Measurements from ENCODE around the gene CDCA7.
"Not testable (repeated sequence)": the region's sequence is repeated elsewhere in the genome, so short reads cannot be mapped to it uniquely, and the experiment has no call there.

The CDCA7 gene

GRCh38 chr2:173402405-173402974, 47.8 kb downstream of the CDCA7 start:
- peak; percentile 52 to 68 for DNase-seq (ENCODE audit: low read depth in 2 of 2)

GRCh38 chr2:173404841-173405750, 50.4 kb downstream of the CDCA7 start:
- DNase-seq (ENCODE audit: low read depth in 2 of 2), result no peak

- DNase-seq (ENCODE audit: low read depth in 2 of 2), result no peak
Observed at GRCh38 chr2:173407176-173407575, 52.5 kb downstream of the CDCA7 start.

- DNase-seq (ENCODE audit: low read depth in 2 of 2), result no peak
Observed at GRCh38 chr2:173407646-173408045, 53.0 kb downstream of the CDCA7 start.

- no peak for DNase-seq (ENCODE audit: low read depth in 2 of 2)
Observed at GRCh38 chr2:173410579-173410978, 55.9 kb downstream of the CDCA7 start.

DNA sequence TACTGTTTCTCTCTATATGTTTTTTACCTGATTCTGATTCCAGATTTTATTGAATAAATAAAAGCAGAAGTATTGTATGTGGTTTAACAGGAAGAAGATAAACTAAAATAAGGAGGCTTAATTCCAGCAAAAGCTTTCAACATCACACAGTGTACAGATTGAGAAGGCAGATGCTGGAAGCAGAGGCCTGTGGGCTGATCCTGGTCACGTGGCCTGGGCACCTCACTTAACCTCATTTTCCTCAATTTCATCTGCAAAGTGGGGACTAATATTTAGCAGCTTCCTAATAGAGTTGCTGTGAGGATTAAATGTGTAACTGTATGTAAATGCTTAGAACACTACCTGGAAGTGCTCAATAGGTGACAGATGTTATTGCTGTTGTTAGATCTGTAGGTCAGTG, 58.0 kb downstream of the CDCA7 start:
- no peak for DNase-seq (ENCODE audit: low read depth in 2 of 2)

DNA sequence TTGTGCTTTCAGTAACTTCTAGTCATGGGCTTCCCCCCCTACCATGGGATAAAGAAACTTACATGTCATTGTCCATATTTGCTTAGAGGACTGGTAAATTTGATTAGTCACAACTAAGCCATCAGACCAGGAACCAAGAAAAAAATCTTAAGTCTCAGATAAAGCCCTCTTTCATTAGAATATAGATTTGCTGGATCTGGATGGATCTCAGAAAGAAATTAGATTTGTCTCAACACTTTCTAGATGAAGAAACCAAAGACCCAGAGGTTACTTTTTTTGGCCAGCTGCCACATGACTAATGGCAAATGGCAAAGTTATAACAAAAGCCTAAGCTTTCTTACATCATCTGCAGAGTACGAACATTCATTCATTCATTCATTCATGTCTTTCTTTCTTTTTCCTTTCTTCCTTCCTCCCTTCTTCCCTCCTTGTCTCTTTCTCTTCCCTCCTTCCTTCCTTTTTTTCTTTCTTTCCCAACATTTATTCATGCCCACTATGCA, 60.2 kb downstream of the CDCA7 start:
- no peak for DNase-seq (ENCODE audit: low read depth in 2 of 2)

DNA sequence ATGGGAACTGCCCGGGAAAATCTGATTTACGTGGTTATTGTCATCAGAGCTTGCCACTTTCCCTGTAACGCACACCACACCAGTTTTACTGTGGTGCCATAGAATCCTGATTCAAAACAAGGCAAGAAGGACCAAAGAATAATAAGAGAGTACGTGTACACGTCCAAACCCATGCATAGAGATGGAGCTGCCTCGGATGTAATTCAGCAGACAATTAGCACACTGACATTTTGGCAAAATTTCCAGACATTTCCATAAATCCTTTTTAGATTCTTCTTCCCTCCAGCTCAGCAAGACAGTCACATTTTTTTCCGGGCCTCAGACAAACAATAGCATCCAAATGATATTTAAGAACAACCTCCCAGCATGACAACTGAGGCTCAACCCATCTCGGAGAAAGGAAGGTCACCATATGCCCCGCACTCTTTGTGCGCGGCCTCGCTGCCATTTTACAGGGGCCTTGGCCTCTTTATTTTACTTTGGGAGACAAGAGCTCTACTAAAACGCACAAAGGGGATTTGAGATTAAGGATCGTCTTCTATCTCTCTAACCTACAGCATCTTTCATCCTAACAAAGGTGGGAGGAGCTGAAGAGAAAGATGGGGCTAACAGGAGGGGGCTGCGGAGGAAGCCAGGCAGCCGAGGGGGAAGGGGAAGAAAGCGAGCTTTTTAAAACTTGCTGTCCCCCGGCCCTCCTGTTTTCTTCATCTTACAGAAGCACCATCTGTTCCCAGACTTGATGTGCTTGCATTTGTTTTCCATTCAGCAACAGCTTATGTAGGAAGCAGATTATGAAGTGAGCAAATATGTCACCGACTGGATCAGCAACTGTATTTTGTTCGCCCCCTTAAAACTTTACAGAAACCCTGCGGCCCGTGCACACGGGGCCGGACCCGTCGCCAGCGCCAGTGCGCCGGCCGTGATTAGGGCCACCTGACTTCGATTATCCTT, 61.0 kb downstream of the CDCA7 start:
- no peak for DNase-seq (ENCODE audit: low read depth in 2 of 2)

- DNase-seq (ENCODE audit: low read depth in 2 of 2), result not testable (repeated sequence)
Observed at GRCh38 chr2:173416415-173417152, 61.9 kb downstream of the CDCA7 start.

GRCh38 chr2:173417341-173417740, 62.7 kb downstream of the CDCA7 start:
- DNase-seq (ENCODE audit: low read depth in 2 of 2), result no peak

- no peak for DNase-seq (ENCODE audit: low read depth in 2 of 2)
Observed at GRCh38 chr2:173417802-173418201, 63.1 kb downstream of the CDCA7 start.
